Keratinocyte (primary cell): ENCODE measurements around the gene SPX.

Source experiments
- CTCF ChIP-seq, 3 experiments: IDR thresholded peaks in 1 of 3; conservative IDR thresholded peaks in 1 of 3; optimal IDR thresholded peaks in 1 of 3; 2 replicates in 2 of 3; 3 replicates in 1 of 3; pipeline versions ENCODE3 to v1.5.1; 2011; ENCODE audit warnings: low read length in 3 of 3, mild to moderate bottlenecking in 3 of 3, moderate library complexity in 2 of 3, control low read depth in 1 of 3, inconsistent platforms in 1 of 3; ENCODE audit not compliant: insufficient read depth in 2 of 3; ENCODE audit errors: extremely low read depth in 1 of 3
- EZH2 ChIP-seq: IDR thresholded peaks from one replicate; pipeline ENCODE4 v1.6.1; 2012; ENCODE audit warnings: inconsistent platforms, mild to moderate bottlenecking, low read length, moderate library complexity

GRCh38 chr12:21541773-21542172, 15.7 kb downstream of the SPX start:
- TF ChIP-seq CTCF (optimal IDR thresholded peaks at IDR 0.05 in 1 of 3, IDR thresholded peaks at IDR 0.05 in 1 of 3, conservative IDR thresholded peaks at IDR 0.05 in 1 of 3; ENCODE audit: extremely low read depth in 1 of 3, insufficient read depth in 2 of 3, low read length in 3 of 3) (no peak), EZH2 (no peak)
